Lung microvascular endothelial cell (primary cell): ENCODE measurements around the gene C9orf50. TPM values are rescaled to one million over a fixed set of nuclear protein-coding genes. Genes with fewer than 3 reads are reported as not detected.
"Not testable (repeated sequence)": the region's sequence is repeated elsewhere in the genome, so short reads cannot be mapped to it uniquely, and the experiment has no call there.

Source experiments
- DNase-seq, 2 donors: peaks; one replicate each; pipeline versions ENCODE4 v3.0.0 to v3.0.0-alpha.2; 2010; ENCODE audit warnings: low read depth in 2 of 2
- total RNA-seq: library from RNA; depleted of rRNA; stranded (reverse); fragments of >200 nt; gene quantifications from 2 replicates; pipeline ENCODE4 v1.2.1, GENCODE V29; 2014

Gene C9orf50
- total RNA-seq, 1 donor from 2014 or later: not detected

GRCh38 chr9:129610473-129611306 lies 10.2 kb downstream of the C9orf50 start:
- DNase-seq: peak; percentile 65 to 78

- DNase-seq: no peak
Observed at GRCh38 chr9:129610213-129610472, 10.8 kb downstream of the C9orf50 start.

- peak in 1 of 2 donors; percentile 20 for DNase-seq
Observed at GRCh38 chr9:129609486-129610212, 11.3 kb downstream of the C9orf50 start.

- no peak for DNase-seq
Observed at GRCh38 chr9:129608561-129609481, 12.1 kb downstream of the C9orf50 start.

DNA sequence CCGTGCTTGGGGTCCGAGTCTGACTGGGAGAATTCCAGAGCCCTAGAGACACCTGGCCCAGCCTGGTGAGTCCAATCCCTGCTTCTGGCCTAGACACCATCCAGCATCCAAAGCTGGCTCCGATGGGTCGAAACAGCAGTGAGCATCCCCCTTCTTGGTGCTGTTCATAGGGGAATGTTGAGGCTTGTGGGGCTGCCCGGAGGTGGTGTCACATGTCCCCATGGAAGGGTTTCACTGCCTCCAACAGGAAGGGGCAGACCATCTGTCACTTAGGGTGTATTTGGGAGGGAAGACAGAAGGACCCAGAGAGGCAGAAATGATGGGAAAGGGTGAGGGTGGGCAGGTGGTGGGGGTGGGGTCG lies 13.9 kb downstream of the C9orf50 start:
- DNase-seq: no peak

DNA sequence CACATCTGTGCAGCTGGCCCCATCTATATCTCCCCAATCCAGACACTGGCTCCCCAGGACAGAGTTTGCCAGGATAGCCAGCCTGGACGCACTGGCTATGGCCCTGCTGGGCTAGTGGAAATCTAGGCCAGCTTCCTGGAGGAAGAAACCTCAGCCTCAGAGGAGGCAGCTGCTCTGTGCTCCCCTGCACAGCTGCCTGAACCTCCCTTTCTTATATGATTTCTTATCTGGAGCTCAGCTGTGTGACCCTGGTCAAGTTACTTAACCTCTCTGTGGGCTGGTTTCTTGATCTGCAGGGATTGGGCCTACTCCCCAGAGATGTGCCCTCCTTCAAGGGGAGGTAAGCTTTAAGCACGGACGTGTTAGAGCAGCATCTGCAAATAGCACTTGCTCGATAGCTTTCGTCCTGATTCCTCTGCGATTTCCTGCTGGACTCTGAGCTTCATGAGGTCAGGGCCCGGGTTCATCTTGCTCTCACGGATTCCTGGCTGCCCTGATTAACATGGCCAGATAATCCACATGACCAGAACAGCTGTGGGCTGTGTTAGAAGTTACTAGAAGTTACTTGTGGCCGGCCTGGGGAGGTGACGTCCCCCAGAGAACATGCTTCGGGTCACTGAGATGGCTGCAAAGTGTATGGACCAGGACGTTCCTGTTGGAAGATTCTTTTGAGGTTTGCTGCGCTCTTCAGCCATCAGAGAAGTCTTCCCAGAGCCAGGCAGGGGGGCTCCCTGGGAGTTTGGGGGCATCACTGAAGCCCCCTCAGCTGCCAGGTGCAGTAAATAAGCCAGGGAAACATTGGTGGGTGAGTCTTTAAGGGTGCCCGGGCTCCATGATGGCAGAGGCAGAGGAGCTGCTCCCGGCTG lies 14.5 kb downstream of the C9orf50 start:
- DNase-seq: peak in 1 of 2 donors; percentile 43

GRCh38 chr9:129604766-129605163 lies 16.1 kb downstream of the C9orf50 start:
- DNase-seq: no peak

GRCh38 chr9:129604056-129604765 lies 16.7 kb downstream of the C9orf50 start:
- no peak for DNase-seq

DNA sequence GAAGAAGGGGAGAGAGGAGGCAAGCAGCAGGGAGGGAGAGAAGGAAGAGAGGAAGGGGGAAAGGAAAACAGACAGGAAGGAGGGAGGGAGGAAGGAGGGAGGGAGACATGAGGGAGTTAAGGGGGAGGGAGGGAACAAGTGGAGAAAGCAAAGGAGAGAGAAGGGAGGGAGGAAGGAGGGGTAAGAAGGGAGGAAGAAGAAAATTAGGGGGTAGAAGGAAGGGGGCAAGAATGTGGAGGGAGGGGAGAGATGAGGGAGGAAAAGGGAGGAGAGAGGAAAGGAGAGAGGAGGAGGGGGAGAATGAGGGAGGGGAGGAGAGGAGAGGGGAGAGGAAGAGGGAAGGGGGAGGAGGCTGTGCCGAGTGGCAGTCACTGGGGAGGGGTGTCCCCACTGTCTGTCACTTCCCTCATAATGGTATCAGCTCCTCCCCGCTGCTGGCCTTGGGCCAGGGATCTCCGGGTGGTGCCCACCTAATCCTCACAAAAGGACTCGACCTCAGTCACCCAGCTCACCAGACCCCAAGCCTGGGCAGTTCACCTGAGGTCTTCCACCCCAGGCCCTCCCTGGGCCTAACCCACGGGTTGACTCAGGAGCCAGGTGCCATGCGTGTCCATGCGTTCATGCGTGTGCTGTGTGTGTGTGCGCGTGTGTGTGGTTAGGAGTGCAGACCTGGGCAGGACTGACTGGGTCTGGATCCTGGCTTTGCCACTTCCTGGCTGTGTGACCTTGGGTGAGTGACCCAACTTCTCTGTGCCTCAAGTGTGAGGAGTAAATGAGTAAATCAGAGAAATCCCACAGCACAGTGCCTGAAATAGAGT lies 18.1 kb downstream of the C9orf50 start:
- DNase-seq: no peak

DNA sequence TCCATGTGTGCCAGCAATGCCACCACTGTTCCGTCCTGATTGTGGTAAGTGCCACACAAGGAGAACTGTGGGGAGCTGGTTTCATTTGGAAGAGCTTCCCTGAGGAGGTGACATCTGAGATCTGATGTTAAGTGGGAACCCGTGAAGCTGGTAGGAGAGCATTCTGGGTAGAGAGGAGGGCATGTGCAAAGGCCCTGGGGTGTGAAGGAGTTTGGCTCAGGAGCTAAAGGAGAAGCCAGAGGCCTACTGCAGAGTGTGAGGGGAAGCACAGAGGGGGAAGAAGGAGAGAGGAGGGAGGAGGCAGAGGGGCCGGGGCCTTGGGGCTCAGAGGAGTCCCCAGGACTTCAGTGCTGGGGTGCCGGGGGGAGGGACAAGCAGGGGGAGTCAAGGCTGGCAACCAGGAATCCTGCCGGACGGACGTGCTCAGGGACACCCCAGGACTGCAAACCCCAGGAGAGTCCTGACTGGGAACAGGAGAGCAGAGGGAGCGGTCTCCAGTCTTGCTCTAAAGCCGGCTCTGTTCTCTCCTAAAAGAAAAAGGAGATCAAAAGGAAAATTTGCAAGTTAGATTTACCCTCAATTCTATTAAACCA lies 19.7 kb downstream of the C9orf50 start:
- DNase-seq: no peak

DNA sequence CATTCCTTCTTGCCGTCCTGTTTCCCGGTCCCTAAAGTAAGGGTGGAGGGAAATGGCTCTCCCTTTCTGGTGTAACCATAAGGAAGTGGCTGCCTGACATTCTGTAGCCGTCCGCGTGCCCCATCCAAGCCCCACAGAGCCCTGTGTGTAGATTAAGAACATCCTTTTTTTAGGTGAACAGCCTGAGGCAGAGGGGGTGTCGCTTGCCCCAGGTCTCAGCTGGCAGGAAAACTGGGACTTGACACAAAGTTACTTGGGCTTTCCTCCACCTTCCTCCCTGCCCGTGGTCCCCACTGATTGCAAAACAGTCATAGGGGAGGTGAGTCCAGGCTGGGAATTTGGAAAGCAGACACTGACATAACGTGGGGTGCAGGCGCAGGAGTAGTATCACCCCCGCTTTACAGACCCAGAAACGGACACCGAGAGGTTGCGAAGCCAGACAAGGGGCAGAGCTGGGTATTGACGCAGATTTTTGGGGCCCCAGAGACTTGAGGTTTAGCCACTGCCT lies 22.8 kb downstream of the C9orf50 start:
- no peak for DNase-seq

- DNase-seq: peak; percentile 45 to 52
Observed at GRCh38 chr9:129597355-129598088, 23.4 kb downstream of the C9orf50 start.

DNA sequence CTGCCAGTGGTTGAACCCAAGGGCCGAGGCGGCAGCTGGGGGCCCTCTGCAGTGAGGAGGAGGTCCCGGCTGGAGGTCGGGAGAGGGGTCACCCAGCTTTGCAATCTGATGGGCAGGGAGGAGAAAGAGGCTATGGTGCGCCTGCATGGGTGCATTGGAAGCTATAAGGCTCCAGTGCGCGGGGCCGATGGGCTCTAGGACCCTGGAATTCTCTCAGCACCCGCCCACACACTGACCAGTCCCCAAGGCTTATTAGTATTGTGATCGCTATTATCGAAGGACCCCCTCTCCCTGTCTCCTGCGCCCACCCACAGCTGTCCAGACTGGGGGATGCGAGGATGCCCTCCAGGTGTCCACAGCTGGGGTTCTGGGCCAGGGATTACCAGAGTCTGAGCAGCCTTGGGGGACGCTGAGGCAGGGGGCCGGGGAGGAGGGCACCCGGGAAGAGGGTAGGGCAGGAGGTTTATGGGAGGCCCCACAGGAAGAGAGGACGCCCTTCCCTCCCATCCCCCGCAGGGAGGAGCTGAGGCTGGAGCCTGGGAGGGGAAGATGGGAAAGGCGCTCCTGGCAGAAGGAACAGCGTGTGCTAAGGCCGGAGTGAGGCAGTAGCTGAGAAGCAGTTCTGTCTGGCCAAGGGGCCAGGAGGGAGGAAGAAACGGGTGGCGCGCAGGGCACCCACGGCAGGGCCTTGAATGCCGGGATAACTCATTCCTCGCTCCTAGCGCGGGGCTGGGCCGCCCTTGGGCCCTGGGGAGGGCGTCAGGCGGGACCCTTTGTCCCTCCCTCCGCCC lies 24.2 kb downstream of the C9orf50 start:
- no peak for DNase-seq

- no peak for DNase-seq
Observed at GRCh38 chr9:129595903-129596540, 24.9 kb downstream of the C9orf50 start.

DNA sequence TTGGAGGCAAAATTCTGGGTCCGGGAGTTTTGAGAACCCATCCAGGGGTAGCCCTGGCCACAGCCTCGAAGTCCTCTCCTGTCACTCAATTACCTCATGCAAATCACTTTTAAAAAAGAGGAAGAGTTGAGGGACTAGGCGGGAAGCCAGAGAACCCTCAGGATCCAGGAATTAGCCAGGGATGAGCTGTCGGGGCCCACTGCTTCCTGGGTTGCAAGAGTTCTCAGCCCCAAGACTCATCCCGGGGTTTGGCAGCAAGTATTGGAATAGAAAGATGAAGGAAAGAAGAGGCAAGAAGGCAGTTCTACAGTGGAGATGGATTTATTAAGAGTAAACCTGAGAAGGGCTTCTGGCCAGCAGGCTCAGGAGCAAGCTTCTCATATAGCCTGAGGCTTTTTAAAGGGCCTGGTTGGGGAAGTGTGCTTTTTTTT lies 25.6 kb downstream of the C9orf50 start:
- DNase-seq: no peak

DNA sequence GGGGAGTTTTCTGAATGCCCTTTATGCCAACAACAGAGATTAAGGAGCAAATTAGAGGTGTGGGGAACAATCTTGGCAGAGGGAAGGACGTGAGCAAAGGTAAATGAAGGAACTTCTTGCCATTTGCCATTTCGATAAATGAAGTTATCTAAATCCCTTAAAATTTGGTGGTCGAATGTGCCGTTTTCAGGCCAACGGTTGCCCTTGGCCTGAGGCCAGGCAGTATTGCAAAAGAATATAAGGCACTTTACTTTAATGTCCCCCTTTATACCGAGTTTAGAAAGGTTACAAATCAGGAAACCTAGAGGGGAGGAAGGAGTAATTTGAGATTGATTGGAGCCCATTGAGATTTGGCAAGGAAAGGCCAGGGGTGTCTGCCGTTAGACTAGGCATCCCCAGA lies 26.3 kb downstream of the C9orf50 start:
- no peak for DNase-seq

DNA sequence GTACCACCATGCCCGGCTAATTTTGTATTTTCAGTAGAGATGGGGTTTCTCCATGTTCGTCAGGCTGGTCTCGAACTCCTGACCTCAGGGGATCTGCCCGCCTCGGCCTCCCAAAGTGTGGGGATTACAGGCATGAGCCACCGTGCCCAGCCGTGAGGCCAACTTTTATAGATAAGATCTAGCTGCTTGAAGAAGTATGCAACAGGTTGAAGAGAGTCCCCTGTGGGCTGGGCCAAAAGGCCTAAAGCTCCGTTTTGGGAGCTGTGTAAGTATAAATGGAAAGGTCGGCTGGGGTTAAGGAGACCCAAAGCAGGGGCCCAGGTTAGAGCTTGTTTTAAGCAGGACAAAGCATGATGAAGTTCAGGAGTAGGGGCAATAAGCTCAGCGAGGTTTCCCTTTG lies 28.1 kb downstream of the C9orf50 start:
- DNase-seq: not testable (repeated sequence)
